ENCODE measurements around the gene CNOT6L.

Gene CNOT6L

GRCh38 chr4:77817304-77818072, 1.7 kb downstream of the CNOT6L start:
- DNase-seq (ENCODE audit: low read depth): no peak
- no peak for TF ChIP-seq CTCF (IDR thresholded peaks at IDR 0.05; ENCODE audit: low read depth, low read length, missing control alignments)
- H3K4me3 ChIP-seq (ENCODE audit: low read depth, low read length): peak overlapping the region; percentile 76
- in situ Hi-C loops (cut with HindIII; ENCODE audit: low sequenced_read_pairs): no loop called here

GRCh38 chr4:77816546-77816945, 2.6 kb downstream of the CNOT6L start:
- DNase-seq (ENCODE audit: low read depth): no peak
- in situ Hi-C loops (cut with HindIII; ENCODE audit: low sequenced_read_pairs): no loop called here
- H3K4me3 ChIP-seq (ENCODE audit: low read depth, low read length): no peak overlapping the region
- no peak for TF ChIP-seq CTCF (IDR thresholded peaks at IDR 0.05; ENCODE audit: low read depth, low read length, missing control alignments)

GRCh38 chr4:77815636-77816035, 3.5 kb downstream of the CNOT6L start:
- TF ChIP-seq CTCF (IDR thresholded peaks at IDR 0.05; ENCODE audit: low read depth, low read length, missing control alignments): no peak
- no peak overlapping the region for H3K4me3 ChIP-seq (ENCODE audit: low read depth, low read length)
- no peak for DNase-seq (ENCODE audit: low read depth)
- in situ Hi-C loops (cut with HindIII; ENCODE audit: low sequenced_read_pairs): no loop called here

GRCh38 chr4:77805840-77806239, 13.3 kb downstream of the CNOT6L start:
- TF ChIP-seq CTCF (IDR thresholded peaks at IDR 0.05; ENCODE audit: low read depth, low read length, missing control alignments): no peak
- no peak for DNase-seq (ENCODE audit: low read depth)
- in situ Hi-C loops (cut with HindIII; ENCODE audit: low sequenced_read_pairs): no loop called here
- no peak overlapping the region for H3K4me3 ChIP-seq (ENCODE audit: low read depth, low read length)

GRCh38 chr4:77804471-77804870, 14.7 kb downstream of the CNOT6L start:
- in situ Hi-C loops (cut with HindIII; ENCODE audit: low sequenced_read_pairs): no loop called here
- no peak for TF ChIP-seq CTCF (IDR thresholded peaks at IDR 0.05; ENCODE audit: low read depth, low read length, missing control alignments)
- no peak for DNase-seq (ENCODE audit: low read depth)
- no peak overlapping the region for H3K4me3 ChIP-seq (ENCODE audit: low read depth, low read length)

- in situ Hi-C loops (cut with HindIII; ENCODE audit: low sequenced_read_pairs): no loop called here
- no peak for TF ChIP-seq CTCF (IDR thresholded peaks at IDR 0.05; ENCODE audit: low read depth, low read length, missing control alignments)
- DNase-seq (ENCODE audit: low read depth): no peak
- H3K4me3 ChIP-seq (ENCODE audit: low read depth, low read length): no peak overlapping the region
Observed at GRCh38 chr4:77802402-77802801, 16.8 kb downstream of the CNOT6L start.
